H9 (cell line): Measurements from ENCODE around the gene GLIS2. TPM values are rescaled to one million over a fixed set of nuclear protein-coding genes. Genes with fewer than 3 reads are reported as not detected.
A peak's percentile ranks its signal among the peaks of the same experiment; 100 is the strongest.

ENCODE experiments used
- DNase-seq: peaks from one replicate; pipeline ENCODE4 v3.0.0-alpha.2; 2017
- H2AFZ ChIP-seq: one replicate; pipeline ENCODE4 v1.6.1; 2013; ENCODE audit warnings: mild to moderate bottlenecking, low read length, control low read depth, moderate library complexity
- H2AK5ac ChIP-seq: 2 replicates; pipeline ENCODE4 v1.6.1; 2013; ENCODE audit warnings: low read length, control low read depth, mixed read lengths; ENCODE audit not compliant: insufficient read length
- H2BK120ac ChIP-seq: one replicate; pipeline ENCODE4 v1.6.1; 2013; ENCODE audit warnings: low read depth, mild to moderate bottlenecking, low read length, control low read depth, inconsistent platforms; ENCODE audit not compliant: poor library complexity, severe bottlenecking
- H2BK12ac ChIP-seq: 2 replicates; pipeline ENCODE4 v1.6.1; 2013; ENCODE audit warnings: low read length, control low read depth, mixed read lengths, low read depth; ENCODE audit not compliant: insufficient read length
- H2BK15ac ChIP-seq: 2 replicates; pipeline ENCODE4 v1.6.1; 2013; ENCODE audit warnings: low read depth, low read length, control low read depth
- H2BK20ac ChIP-seq: one replicate; pipeline ENCODE4 v1.6.1; 2013; ENCODE audit warnings: low read depth, mild to moderate bottlenecking, low read length, control low read depth, inconsistent platforms; ENCODE audit not compliant: poor library complexity, severe bottlenecking
- H2BK5ac ChIP-seq: 2 replicates; pipeline ENCODE4 v1.6.1; 2013; ENCODE audit warnings: low read length, control low read depth, mixed read lengths; ENCODE audit not compliant: insufficient read length
- H3K14ac ChIP-seq: 2 replicates; pipeline ENCODE4 v1.6.1; 2013; ENCODE audit warnings: low read length, control low read depth; ENCODE audit not compliant: insufficient read depth
- H3K18ac ChIP-seq: 2 replicates; pipeline ENCODE4 v1.6.1; 2013; ENCODE audit warnings: low read depth, mild to moderate bottlenecking, mixed read lengths, low read length, control low read depth; ENCODE audit not compliant: insufficient read length
- H3K23ac ChIP-seq: 2 replicates; pipeline ENCODE4 v1.6.1; 2013; ENCODE audit warnings: low read length, control low read depth, mixed read lengths, low read depth; ENCODE audit not compliant: insufficient read length
- H3K23me2 ChIP-seq: 2 replicates; pipeline ENCODE4 v1.6.1; 2013; ENCODE audit warnings: low read depth, mild to moderate bottlenecking, mixed read lengths, low read length, control low read depth; ENCODE audit not compliant: insufficient read length, poor library complexity, severe bottlenecking
- H3K27ac ChIP-seq: 2 replicates; pipeline ENCODE4 v1.5.1; 2013; ENCODE audit warnings: low read length, control low read depth, mixed read lengths, low read depth; ENCODE audit not compliant: insufficient read length
- H3K27me3 ChIP-seq: 2 replicates; pipeline ENCODE4 v1.6.1; 2013; ENCODE audit warnings: low read length, control low read depth, inconsistent platforms; ENCODE audit not compliant: insufficient read depth
- H3K4ac ChIP-seq: 2 replicates; pipeline ENCODE4 v1.6.1; 2013; ENCODE audit warnings: low read depth, mild to moderate bottlenecking, control low read depth, inconsistent platforms, low read length, moderate library complexity
- H3K4me1 ChIP-seq: 2 replicates; pipeline ENCODE4 v1.6.1; 2013; ENCODE audit warnings: low read length, control low read depth, inconsistent platforms; ENCODE audit not compliant: insufficient read depth
- H3K4me2 ChIP-seq: 2 replicates; pipeline ENCODE4 v1.6.1; 2013; ENCODE audit warnings: low read length, control low read depth, mixed read lengths; ENCODE audit not compliant: insufficient read length, insufficient read depth
- H3K56ac ChIP-seq: 2 replicates; pipeline ENCODE4 v1.6.1; 2013; ENCODE audit warnings: low read depth, mild to moderate bottlenecking, mixed read lengths, low read length, control low read depth; ENCODE audit not compliant: insufficient read length
- H3K79me1 ChIP-seq: 2 replicates; pipeline ENCODE4 v1.6.1; 2013; ENCODE audit warnings: low read depth, mild to moderate bottlenecking, moderate library complexity, low read length, control low read depth, inconsistent platforms; ENCODE audit not compliant: insufficient read depth, poor library complexity, severe bottlenecking
- H3K79me2 ChIP-seq: 2 replicates; pipeline ENCODE4 v1.6.1; 2013; ENCODE audit warnings: low read length, control low read depth, inconsistent platforms; ENCODE audit not compliant: insufficient read depth
- H3K9ac ChIP-seq: 2 replicates; pipeline ENCODE4 v1.6.1; 2013; ENCODE audit warnings: low read length, control low read depth, mixed read lengths; ENCODE audit not compliant: insufficient read length; ENCODE audit errors: extremely low read depth
- H3K9me3 ChIP-seq: one replicate; pipeline ENCODE4 v1.6.1; 2013; ENCODE audit warnings: low read depth, low read length, inconsistent platforms; ENCODE audit not compliant: control insufficient read depth
- H3T11ph ChIP-seq: one replicate; pipeline ENCODE4 v1.6.1; 2013; ENCODE audit warnings: mild to moderate bottlenecking, low read length, control low read depth, inconsistent platforms
- H4K20me1 ChIP-seq: one replicate; pipeline ENCODE4 v1.6.1; 2013; ENCODE audit not compliant: control insufficient read depth, insufficient read length, insufficient read depth
- H4K5ac ChIP-seq: 2 replicates; pipeline ENCODE4 v1.6.1; 2013; ENCODE audit warnings: low read depth, mild to moderate bottlenecking, mixed read lengths, low read length, control low read depth; ENCODE audit not compliant: insufficient read length
- H4K8ac ChIP-seq: replicated peaks from 2 replicates; pipeline ENCODE4 v1.6.1; 2013; ENCODE audit warnings: low read length, control low read depth, mixed read lengths, low read depth; ENCODE audit not compliant: insufficient read length
- H4K91ac ChIP-seq: 2 replicates; pipeline ENCODE4 v1.6.1; 2013; ENCODE audit warnings: low read depth, mild to moderate bottlenecking, moderate library complexity, mixed read lengths, low read length, control low read depth; ENCODE audit not compliant: insufficient read length
- H3K27ac Mint-ChIP-seq, 3 experiments: 2 replicates in 2 of 3; 3 replicates in 1 of 3; pipeline ENCODE4 v1.8.0; 2020 to 2021; ENCODE audit warnings: mixed read lengths in 3 of 3, mild to moderate bottlenecking in 1 of 3, moderate library complexity in 1 of 3
- H3K27me3 Mint-ChIP-seq: 2 replicates; pipeline ENCODE4 v1.8.0; 2021; ENCODE audit warnings: low read depth, mild to moderate bottlenecking, moderate library complexity, mixed read lengths
- H3K36me3 Mint-ChIP-seq, 3 experiments: 2 replicates in 2 of 3; 3 replicates in 1 of 3; pipeline ENCODE4 v1.8.0; 2020 to 2021; ENCODE audit warnings: low read depth in 3 of 3, mixed read lengths in 3 of 3; ENCODE audit not compliant: insufficient read depth in 1 of 3
- H3K4me1 Mint-ChIP-seq, 2 experiments: 2 replicates each; pipeline ENCODE4 v1.8.0; 2020; ENCODE audit warnings: mixed read lengths in 2 of 2
- H3K4me3 Mint-ChIP-seq, 2 experiments: 2 replicates in 1 of 2; 3 replicates in 1 of 2; pipeline ENCODE4 v1.8.0; 2020 to 2021; ENCODE audit warnings: mild to moderate bottlenecking in 2 of 2, mixed read lengths in 2 of 2, moderate library complexity in 1 of 2
- H3K9me3 Mint-ChIP-seq, 2 experiments: 2 replicates in 1 of 2; 3 replicates in 1 of 2; pipeline ENCODE4 v1.8.0; 2020; ENCODE audit warnings: mild to moderate bottlenecking in 2 of 2, mixed read lengths in 2 of 2, moderate library complexity in 1 of 2
- CTCF ChIP-seq: fragments of 200-600 bp; sonication (generic); conservative IDR thresholded peaks from 3 replicates; pipeline ENCODE4 v1.8.0; 2021; ENCODE audit warnings: antibody characterized with exemption, mild to moderate bottlenecking
- WGBS: extraction: QIAGEN DNeasy Blood & Tissue Kit; methylation state at CpG from one replicate; pipeline ENCODE4 v1.1.7; 2013; ENCODE audit warnings: missing lambda C conversion rate, low lambda C conversion rate, mixed read lengths; ENCODE audit not compliant: insufficient read length; ENCODE audit errors: extremely low coverage; 5-methylcytosine and 5-hydroxymethylcytosine counted together
- total RNA-seq: library from RNA; stranded (reverse); gene quantifications from 2 replicates; pipeline ENCODE4 v1.2.1, GENCODE V29; 2021

Gene GLIS2
- total RNA-seq, 1 experiment from 2014 or later, result 14.3 TPM

GRCh38 chr16:4353675-4354074 lies 37.8 kb downstream of the GLIS2 start:
- Histone ChIP-seq H2BK5ac (no peak overlapping the region), H4K91ac (no peak overlapping the region), H3K27me3 (no peaks in the 10 kb centered on the region), H3K9ac (no peak overlapping the region), H2BK120ac (no peak overlapping the region), H3K4ac (no peak overlapping the region), H2AFZ (no peak overlapping the region), H2BK15ac (no peak overlapping the region), H3K56ac (no peak overlapping the region), H4K5ac (no peak overlapping the region), H3K23ac (no peak overlapping the region), H3T11ph (no peak overlapping the region), H3K27ac (no peak overlapping the region), H4K8ac (no peak overlapping the region), H3K18ac (peak overlapping the region; percentile 36), H2BK20ac (no peak overlapping the region), H2BK12ac (no peak overlapping the region), H4K20me1 (no peaks in the 10 kb centered on the region), H2AK5ac (no peak overlapping the region), H3K14ac (no peak overlapping the region), H3K79me2 (peaks cover 12% of the 10 kb centered on the region; the same call in 1 of the 2 replicates), H3K9me3 (no peaks in the 10 kb centered on the region), H3K4me1 (no peaks in the 10 kb centered on the region), H3K79me1 (peaks cover 7% of the 10 kb centered on the region), H3K23me2 (no peaks in the 10 kb centered on the region), H3K4me2 (no peak overlapping the region)
- no peak for TF ChIP-seq CTCF
- Mint-ChIP-seq H3K4me1 (peaks cover 6% of the 10 kb centered on the region in 2 experiments), H3K27me3 (no peaks in the 10 kb centered on the region), H3K36me3 (peaks cover 0 to 3% (median 0%) of the 10 kb centered on the region in 3 experiments; a peak in 1 of 7 replicates), H3K9me3 (no peaks in the 10 kb centered on the region), H3K27ac (peak overlapping the region in 1 of 3 experiments; percentile 9; a peak in 3 of 7 replicates), H3K4me3 (no peak overlapping the region)
- no CpG with 5 or more reads among the region's 4 CpGs for WGBS
- no peak for DNase-seq
